H1 (cell line): ENCODE measurements around the gene NOS1AP. TPM values are rescaled to one million over a fixed set of nuclear protein-coding genes. Genes with fewer than 3 reads are reported as not detected.

Experiments used
- EP300 ChIP-seq, 2 experiments: IDR thresholded peaks; 1 replicate in 1 of 2; 2 replicates in 1 of 2; pipeline ENCODE4 v1.6.1; 2011 to 2012; ENCODE audit warnings: low read depth in 2 of 2, low read length in 2 of 2, mild to moderate bottlenecking in 2 of 2, borderline replicate concordance in 1 of 2, inconsistent platforms in 1 of 2, moderate library complexity in 1 of 2
- polyA plus RNA-seq, 7 experiments: library from polyadenylated mRNA; depleted of rRNA in 3 of 7; stranded (reverse) in 5 of 7; unstranded in 2 of 7; fragments of >200 nt in 5 of 7; fragments of 200-250 nt in 2 of 7; gene quantifications; 1 replicate in 5 of 7; 2 replicates in 1 of 7; 4 replicates in 1 of 7; pipeline versions ENCODE4 v1.2.1 to v1.2.3, GENCODE V29; 2011 to 2013; ENCODE audit warnings: missing spikeins in 2 of 7, mixed read lengths in 2 of 7
- total RNA-seq: library from RNA; stranded (reverse); fragmentation: NEBNext Ultra II Directional; extraction: Animal tissue kit (Norgen Biotek cat#: 25700); gene quantifications from 2 replicates; pipeline ENCODE4 v1.2.1, GENCODE V29; 2021

Gene NOS1AP
- total and polyA plus RNA-seq, 2 of the 8 experiments (the other 6 are each of a cell fraction or from before 2014, with no cell fraction given): 2.4 to 12.1 TPM

GRCh38 chr1:162388083-162388594, 318.6 kb downstream of the NOS1AP start (continued):
- TF ChIP-seq EP300 (IDR thresholded peaks at IDR 0.05; ENCODE audit: borderline replicate concordance in 1 of 2, low read depth in 2 of 2, low read length in 2 of 2): no peak
